ENCODE measurements around the gene SCUBE2.
A peak's percentile ranks its signal among the peaks of the same experiment; 100 is the strongest.
"Not testable (repeated sequence)": the region's sequence is repeated elsewhere in the genome, so short reads cannot be mapped to it uniquely, and the experiment has no call there.

Gene SCUBE2

DNA sequence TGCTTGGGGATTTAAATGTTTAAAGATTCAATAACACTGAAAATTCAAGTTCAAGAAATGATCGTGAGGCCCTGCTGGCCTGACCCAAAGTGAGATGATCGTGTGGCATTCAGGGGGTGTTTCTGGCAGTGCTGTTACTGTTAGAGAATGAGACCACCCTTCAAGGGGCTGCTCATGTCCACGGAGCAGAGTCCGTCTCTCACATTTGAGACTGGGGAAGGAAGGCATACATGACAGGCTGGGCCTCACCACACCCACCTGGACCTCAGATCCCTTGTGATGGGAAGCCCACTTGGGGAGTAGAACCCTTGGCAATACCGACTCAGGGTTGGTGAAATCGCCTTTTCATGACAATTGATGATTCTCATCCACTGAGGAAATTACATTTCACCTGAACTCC is 71.5 kb downstream of the SCUBE2 start:
- DNase-seq (ENCODE audit: low read depth), result no peak

DNA sequence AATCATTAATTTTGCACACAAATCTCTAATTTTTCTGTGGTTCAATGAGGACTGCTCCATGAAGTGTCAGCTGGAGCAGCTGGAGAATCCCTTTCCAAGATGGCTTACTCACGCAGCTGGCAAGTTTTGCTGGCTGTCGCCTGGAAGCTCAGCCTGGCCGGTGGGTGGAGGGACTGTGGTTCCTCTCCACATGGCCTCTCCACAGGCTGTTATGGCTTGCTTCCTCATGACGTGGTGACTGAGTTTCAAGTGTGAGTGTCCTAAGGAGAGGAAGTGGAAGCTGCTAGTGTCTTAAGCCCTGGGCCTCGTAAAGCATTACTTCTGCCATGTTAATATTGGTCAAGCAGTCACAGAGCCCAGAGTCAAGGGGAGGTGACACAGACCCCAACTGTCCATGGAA is 73.6 kb downstream of the SCUBE2 start:
- no peak overlapping the region for H3K4me3 ChIP-seq (ENCODE audit: low read depth, low read length)
- DNase-seq (ENCODE audit: low read depth), result peak; percentile 7

More for the DNA sequence above, 71.5 kb downstream of the SCUBE2 start:
- no peak overlapping the region for H3K4me3 ChIP-seq (ENCODE audit: low read depth, low read length)

DNA sequence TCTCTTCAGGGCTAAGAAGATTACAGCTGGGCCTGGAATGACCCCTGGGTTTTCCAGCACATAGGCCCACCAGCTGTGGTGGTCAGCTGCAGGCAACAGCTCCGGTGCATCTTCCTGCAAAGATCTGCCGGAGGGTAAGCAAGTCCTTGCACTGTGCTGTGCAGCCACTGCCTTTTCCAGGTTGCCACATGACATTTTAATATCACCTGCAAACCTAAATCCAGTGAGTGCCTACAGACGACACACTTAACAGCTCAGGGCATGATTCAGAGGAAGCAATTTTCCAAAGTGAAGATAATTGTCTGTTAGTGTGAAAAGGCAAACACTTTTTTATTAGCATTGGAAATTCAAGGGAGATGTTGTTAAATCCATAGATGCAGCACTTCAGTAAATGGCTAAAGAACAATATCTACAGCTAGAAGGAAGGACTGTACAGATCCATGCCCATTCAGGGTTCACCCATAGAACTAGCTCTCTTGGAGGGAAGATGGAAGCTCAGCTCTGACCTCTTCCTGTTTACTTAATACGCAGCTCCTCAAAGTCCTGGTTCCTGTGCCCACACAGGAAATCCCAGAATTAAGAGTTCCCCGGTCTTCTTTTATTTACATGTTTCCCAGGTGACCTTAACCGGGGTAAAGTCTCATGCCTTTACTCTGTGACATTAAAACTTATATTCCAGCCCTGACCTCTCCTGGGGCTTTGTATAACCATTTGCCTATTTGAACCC is 74.3 kb downstream of the SCUBE2 start:
- no peak for DNase-seq (ENCODE audit: low read depth)
- H3K4me3 ChIP-seq (ENCODE audit: low read depth, low read length), result no peak overlapping the region

- no peak overlapping the region for H3K4me3 ChIP-seq (ENCODE audit: low read depth, low read length)
- peak; percentile 31 for DNase-seq (ENCODE audit: low read depth)
Measured at GRCh38 chr11:9015677-9016076, 75.7 kb downstream of the SCUBE2 start.

DNA sequence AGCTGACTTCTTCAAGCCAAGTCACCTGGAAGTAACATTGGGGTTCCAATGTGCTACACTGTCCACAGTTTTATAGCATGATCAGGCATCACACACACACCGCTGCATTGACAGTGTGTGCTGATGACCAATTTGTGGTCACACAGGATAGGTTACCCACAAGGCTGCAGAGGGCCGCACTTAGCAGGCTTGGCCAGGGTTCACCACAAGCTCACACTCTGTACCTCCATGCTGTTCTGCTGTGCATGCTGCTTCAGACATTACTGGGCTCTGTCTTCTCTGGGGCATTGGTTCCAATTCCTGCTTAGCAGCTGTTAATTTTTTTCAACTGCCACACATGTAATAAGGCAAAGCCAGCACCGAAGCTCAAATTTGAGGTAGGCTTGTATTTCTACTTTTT is 76.6 kb downstream of the SCUBE2 start:
- DNase-seq (ENCODE audit: low read depth), result no peak
- H3K4me3 ChIP-seq (ENCODE audit: low read depth, low read length), result no peak overlapping the region

DNA sequence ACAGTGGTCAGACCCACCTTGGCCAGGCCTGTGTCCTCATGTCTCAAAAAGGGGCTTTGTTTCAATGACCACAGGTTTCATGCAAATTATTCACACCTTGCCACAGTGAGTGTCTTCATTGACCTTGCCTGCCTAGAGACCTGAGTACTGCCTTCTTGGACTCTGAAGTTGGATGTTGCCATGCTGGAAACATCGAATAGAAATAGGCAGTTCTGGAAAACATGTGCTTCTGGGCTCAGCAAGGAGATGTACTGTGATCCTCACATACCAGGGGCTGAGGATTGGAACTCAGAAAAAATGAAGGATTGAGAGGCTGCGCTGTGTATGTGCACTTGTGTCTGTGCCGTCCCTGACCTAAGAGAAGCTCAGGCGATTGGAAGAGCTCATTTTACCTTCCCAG is 78.0 kb downstream of the SCUBE2 start:
- no peak overlapping the region for H3K4me3 ChIP-seq (ENCODE audit: low read depth, low read length)
- no peak for DNase-seq (ENCODE audit: low read depth)

- not testable (repeated sequence) for DNase-seq (ENCODE audit: low read depth)
Measured at GRCh38 chr11:9009538-9009937, 81.9 kb downstream of the SCUBE2 start.

GRCh38 chr11:9008661-9009060 is 82.7 kb downstream of the SCUBE2 start:
- no peak overlapping the region for H3K4me3 ChIP-seq (ENCODE audit: low read depth, low read length)

More at GRCh38 chr11:9009538-9009937, 81.9 kb downstream of the SCUBE2 start:
- H3K4me3 ChIP-seq (ENCODE audit: low read depth, low read length), result not testable (repeated sequence)

GRCh38 chr11:9008011-9008550 is 83.3 kb downstream of the SCUBE2 start:
- no peak for DNase-seq (ENCODE audit: low read depth)
- no peak overlapping the region for H3K4me3 ChIP-seq (ENCODE audit: low read depth, low read length)

More at GRCh38 chr11:9008661-9009060, 82.7 kb downstream of the SCUBE2 start:
- no peak for DNase-seq (ENCODE audit: low read depth)

DNA sequence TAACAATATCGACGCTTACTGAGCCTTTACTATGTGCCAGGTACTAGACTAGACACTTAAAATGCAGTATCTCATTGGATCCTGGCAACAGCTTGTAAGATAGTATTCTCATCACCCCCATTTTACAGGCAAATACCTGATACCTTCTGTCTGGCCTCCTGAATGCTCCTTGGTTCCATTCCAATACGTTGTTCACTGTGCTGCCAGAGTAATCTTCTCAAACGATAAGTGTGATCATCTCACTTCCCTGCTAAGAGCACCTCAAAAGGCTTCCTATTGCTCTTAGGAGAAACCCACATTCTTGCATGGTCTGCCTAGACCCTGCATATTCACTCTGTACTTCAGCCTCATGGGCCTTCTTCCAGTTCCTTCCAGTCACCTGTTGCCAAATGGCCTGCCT is 86.3 kb downstream of the SCUBE2 start:
- no peak overlapping the region for H3K4me3 ChIP-seq (ENCODE audit: low read depth, low read length)
- no peak for DNase-seq (ENCODE audit: low read depth)

GRCh38 chr11:9004183-9004926 is 87.0 kb downstream of the SCUBE2 start:
- DNase-seq (ENCODE audit: low read depth), result no peak
- H3K4me3 ChIP-seq (ENCODE audit: low read depth, low read length), result peak overlapping the region; percentile 52

GRCh38 chr11:9003573-9004182 is 87.7 kb downstream of the SCUBE2 start, which contains the start of gene NRIP3:
TSS of gene NRIP3 (minus strand) at chr11:9004001. CDS start at chr11:9003935, 66 bp downstream.
- H3K4me3 ChIP-seq (ENCODE audit: low read depth, low read length), result peak within 1 kb of the TSS; percentile 52
- DNase-seq (ENCODE audit: low read depth), result no peak

DNA sequence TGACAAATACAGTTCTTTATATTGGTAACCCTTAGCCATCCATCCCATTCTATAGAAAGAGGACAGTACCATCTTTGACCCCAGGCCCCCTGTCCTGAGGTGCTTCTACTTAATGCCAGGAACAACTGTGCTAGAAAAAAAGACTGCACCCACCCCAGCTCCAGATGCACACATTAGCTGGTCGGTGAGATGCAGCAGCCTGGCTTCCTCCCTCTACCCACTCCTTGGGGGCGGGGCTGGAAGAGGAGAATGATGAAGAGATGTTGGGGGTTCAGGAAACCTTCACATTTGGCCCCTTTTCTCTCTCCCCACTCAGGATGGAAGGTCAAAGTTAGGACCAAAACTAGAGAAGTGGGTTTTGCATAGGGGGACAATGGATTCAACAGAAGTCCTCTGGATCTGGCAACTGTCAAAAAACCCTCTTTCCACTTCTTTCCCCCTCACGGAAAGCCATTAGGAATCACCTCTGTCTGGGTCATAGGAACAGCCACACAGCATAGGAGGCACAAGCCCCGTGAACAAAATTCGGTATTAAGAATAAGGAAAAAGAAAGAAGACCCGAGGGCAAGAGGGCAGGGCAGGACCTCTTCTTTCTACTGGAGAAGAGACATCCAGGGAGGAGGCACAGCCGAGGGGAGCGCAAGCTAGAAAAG is 88.4 kb downstream of the SCUBE2 start:
- DNase-seq (ENCODE audit: low read depth), result no peak
- peak overlapping the region; percentile 52 for H3K4me3 ChIP-seq (ENCODE audit: low read depth, low read length)

- peak; percentile 60 for DNase-seq (ENCODE audit: low read depth)
- no peak overlapping the region for H3K4me3 ChIP-seq (ENCODE audit: low read depth, low read length)
Measured at GRCh38 chr11:9001736-9002135, 89.7 kb downstream of the SCUBE2 start.

GRCh38 chr11:8998017-8998416 is 93.4 kb downstream of the SCUBE2 start:
- DNase-seq (ENCODE audit: low read depth), result no peak

DNA sequence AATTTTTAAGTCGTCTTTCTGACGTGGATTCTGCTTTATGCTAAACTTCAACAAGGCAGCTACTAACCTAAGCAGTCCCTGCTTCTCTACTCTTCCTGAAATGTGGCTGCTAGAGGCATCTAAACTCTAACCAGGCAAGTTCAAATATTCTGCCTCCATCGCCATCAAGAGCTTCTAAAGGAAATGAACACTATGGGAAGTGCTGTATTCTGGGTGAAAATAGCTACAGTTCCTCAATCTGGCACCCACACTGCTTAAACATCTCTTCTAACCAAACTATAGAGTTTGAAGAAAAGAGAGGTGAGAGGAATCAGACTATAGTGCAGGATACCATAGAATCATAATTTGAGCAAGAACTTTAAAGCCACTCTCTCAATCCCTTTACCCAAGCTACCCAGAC is 93.9 kb downstream of the SCUBE2 start:
- DNase-seq (ENCODE audit: low read depth), result no peak
- H3K4me3 ChIP-seq (ENCODE audit: low read depth, low read length), result no peak overlapping the region

More at GRCh38 chr11:8998017-8998416, 93.4 kb downstream of the SCUBE2 start:
- H3K4me3 ChIP-seq (ENCODE audit: low read depth, low read length), result no peak overlapping the region

- H3K4me3 ChIP-seq (ENCODE audit: low read depth, low read length), result no peak overlapping the region
- DNase-seq (ENCODE audit: low read depth), result peak; percentile 15
Measured at GRCh38 chr11:8989453-8989852, 101.9 kb downstream of the SCUBE2 start.

DNA sequence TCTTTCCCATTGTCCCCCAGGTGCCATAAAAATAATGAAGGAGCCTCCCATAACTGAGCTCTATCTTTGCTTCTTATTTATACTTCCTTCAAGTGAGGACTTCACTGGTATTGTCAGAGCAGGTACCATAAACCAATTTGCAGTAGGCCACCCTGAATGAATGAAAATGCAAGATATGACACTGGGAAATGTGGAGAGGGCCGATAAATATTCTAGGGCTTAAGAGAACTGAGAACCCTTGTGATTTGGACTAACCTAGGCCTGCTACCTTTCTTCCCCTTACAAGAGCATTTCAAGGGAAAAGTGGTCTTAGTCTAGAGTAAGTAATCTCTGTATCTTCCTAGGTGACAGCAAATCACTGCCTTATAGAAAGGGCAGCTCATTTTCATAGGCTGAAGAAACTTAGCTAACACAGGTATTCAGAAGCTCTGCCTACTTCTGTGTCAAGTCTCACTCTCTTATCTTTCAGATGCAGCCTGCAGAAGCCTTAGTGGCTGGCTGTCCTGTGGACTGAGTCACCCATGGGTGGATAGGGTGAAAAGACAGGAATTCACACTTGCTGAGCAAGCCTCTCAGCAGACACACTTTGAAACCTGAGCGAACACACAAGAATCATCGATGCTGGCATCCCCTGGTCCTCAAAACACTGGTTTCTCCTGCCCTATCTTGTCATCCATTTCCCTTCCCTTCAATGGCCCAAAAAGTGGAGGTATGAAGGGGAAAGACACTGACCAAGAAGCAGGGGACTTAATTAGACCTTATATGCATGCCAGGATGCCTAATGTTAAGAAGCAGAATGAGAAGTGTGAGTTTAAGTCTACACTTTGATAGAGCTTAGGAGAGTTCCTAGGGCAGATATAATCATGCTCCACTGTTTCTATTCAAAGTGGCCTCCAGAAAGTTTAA is 102.8 kb downstream of the SCUBE2 start:
- H3K4me3 ChIP-seq (ENCODE audit: low read depth, low read length), result no peak overlapping the region
- DNase-seq (ENCODE audit: low read depth), result no peak

- no peak overlapping the region for H3K4me3 ChIP-seq (ENCODE audit: low read depth, low read length)
- DNase-seq (ENCODE audit: low read depth), result no peak
Measured at GRCh38 chr11:8987446-8987845, 104.0 kb downstream of the SCUBE2 start.

All from skeletal muscle cell (primary cell).